BLaER1 treated with 17β-estradiol and CSF1 and Interleukin-3, amounts not matched to agents 10 nM and 100 nM (cell line): ENCODE measurements around the gene CLIP2.

Experiments used
- H3K27ac ChIP-seq, 11 experiments: shearing (Covaris generic); formaldehyde crosslinking; 2 replicates each; pipeline ENCODE4 v1.8.1; 2022
- H3K27me3 ChIP-seq, 11 experiments: shearing (Covaris generic); formaldehyde crosslinking; 2 replicates each; pipeline ENCODE4 v1.8.1; 2022
- H3K36me3 ChIP-seq, 11 experiments: shearing (Covaris generic); formaldehyde crosslinking; 2 replicates each; pipeline ENCODE4 v1.8.1; 2022
- H3K4me1 ChIP-seq, 10 experiments: shearing (Covaris generic); formaldehyde crosslinking; 2 replicates each; pipeline ENCODE4 v1.8.1; 2022
- H3K4me2 ChIP-seq, 11 experiments: shearing (Covaris generic); formaldehyde crosslinking; 2 replicates each; pipeline ENCODE4 v1.8.1; 2022
- H3K4me3 ChIP-seq, 10 experiments: shearing (Covaris generic); formaldehyde crosslinking; 2 replicates each; pipeline ENCODE4 v1.8.1; 2022
- H3K9ac ChIP-seq, 11 experiments: shearing (Covaris generic); formaldehyde crosslinking; 2 replicates each; pipeline ENCODE4 v1.8.1; 2022
- H3K9me3 ChIP-seq, 11 experiments: shearing (Covaris generic); formaldehyde crosslinking; replicated peaks in 1 of 11; 2 replicates each; pipeline ENCODE4 v1.8.1; 2022
- H4K20me1 ChIP-seq, 11 experiments: shearing (Covaris generic); formaldehyde crosslinking; 2 replicates each; pipeline ENCODE4 v1.8.1; 2022
- Cebpa-rat ChIP-seq, 11 experiments: shearing (Covaris generic); IDR thresholded peaks; 2 replicates each; pipeline ENCODE4 v1.8.1; 2022

Gene CLIP2

GRCh38 chr7:74354009-74354408, 64.8 kb downstream of the CLIP2 start:
- Histone ChIP-seq H3K27me3 (no peaks in the 10 kb centered on the region), H3K4me2 (no peak overlapping the region), H3K4me3 (no peak overlapping the region), H3K9ac (no peak overlapping the region), H4K20me1 (peaks cover 7 to 47% (median 17%) of the 10 kb centered on the region in 11 experiments; a peak in 14 of 22 replicates), H3K36me3 (peaks cover 70 to 96% (median 87%) of the 10 kb centered on the region in 11 experiments), H3K27ac (no peak overlapping the region), H3K4me1 (peaks cover 0 to 7% (median 0%) of the 10 kb centered on the region in 10 experiments; a peak in 6 of 20 replicates), H3K9me3 (peaks cover 6 to 31% (median 25%) of the 10 kb centered on the region in 11 experiments; a peak in 21 of 22 replicates)
- TF ChIP-seq Cebpa-rat (IDR thresholded peaks at IDR 0.05), result no peak

GRCh38 chr7:74355091-74355490, 65.9 kb downstream of the CLIP2 start:
- no peak for TF ChIP-seq Cebpa-rat (IDR thresholded peaks at IDR 0.05)
- Histone ChIP-seq H3K27ac (no peak overlapping the region), H3K27me3 (no peaks in the 10 kb centered on the region), H3K9ac (no peak overlapping the region), H4K20me1 (peaks cover 7 to 56% (median 19%) of the 10 kb centered on the region in 11 experiments; a peak in 15 of 22 replicates), H3K4me1 (peaks cover 0 to 11% (median 3%) of the 10 kb centered on the region in 10 experiments; a peak in 7 of 20 replicates), H3K36me3 (peaks cover 79 to 100% (median 93%) of the 10 kb centered on the region in 11 experiments), H3K9me3 (peaks cover 6 to 31% (median 25%) of the 10 kb centered on the region in 11 experiments; a peak in 21 of 22 replicates), H3K4me3 (0 out of 20 replicates have a peak overlapping the region, but pooled peaks of 1 of the 10 experiments have one; percentile 40), H3K4me2 (no peak overlapping the region)

DNA sequence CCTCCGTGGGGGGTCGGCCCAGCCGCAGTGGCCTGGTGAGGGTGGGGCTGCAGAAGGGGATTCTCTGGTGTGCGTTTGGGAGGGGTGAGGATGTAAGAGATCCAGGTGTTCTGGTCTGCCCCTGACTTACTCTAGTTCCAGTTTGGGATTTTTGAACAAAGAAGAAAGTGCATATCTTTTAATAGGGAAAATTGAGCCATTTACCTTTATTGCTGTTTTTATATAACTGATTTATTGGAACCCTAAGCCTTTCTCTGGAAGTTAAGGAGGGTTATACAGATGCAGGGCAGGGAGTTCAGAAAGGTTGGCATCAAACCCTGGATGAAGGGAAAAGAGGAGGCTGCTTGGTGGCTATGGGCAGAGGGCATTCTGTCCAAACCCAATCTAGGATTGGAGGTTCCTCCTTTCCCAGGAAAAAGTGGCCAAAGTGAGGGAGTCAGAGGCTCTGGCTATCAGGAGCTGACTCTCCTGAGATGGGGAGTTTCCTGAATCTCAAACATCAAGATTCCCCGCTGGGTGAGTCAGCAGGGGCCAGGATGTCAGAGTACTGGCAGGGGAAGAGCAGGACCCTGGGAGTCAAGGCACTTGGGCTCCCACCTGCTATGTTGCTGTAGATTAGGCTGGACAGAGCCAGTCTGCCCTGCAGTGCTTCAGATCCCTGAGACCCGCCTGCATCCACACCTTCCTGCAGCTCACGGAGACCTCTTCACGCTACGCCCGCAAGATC, 67.5 kb downstream of the CLIP2 start:
- Histone ChIP-seq H3K4me1 (peaks cover 0 to 16% (median 8%) of the 10 kb centered on the region in 10 experiments; a peak in 10 of 20 replicates), H3K27me3 (no peaks in the 10 kb centered on the region), H3K4me3 (no peak overlapping the region), H3K9me3 (peaks cover 6 to 31% (median 25%) of the 10 kb centered on the region in 11 experiments; a peak in 21 of 22 replicates), H3K9ac (no peak overlapping the region), H3K36me3 (peaks cover 88 to 98% (median 93%) of the 10 kb centered on the region in 11 experiments), H3K4me2 (no peak overlapping the region), H3K27ac (no peak overlapping the region), H4K20me1 (peaks cover 6 to 63% (median 23%) of the 10 kb centered on the region in 11 experiments; a peak in 15 of 22 replicates)
- TF ChIP-seq Cebpa-rat (IDR thresholded peaks at IDR 0.05), result no peak

DNA sequence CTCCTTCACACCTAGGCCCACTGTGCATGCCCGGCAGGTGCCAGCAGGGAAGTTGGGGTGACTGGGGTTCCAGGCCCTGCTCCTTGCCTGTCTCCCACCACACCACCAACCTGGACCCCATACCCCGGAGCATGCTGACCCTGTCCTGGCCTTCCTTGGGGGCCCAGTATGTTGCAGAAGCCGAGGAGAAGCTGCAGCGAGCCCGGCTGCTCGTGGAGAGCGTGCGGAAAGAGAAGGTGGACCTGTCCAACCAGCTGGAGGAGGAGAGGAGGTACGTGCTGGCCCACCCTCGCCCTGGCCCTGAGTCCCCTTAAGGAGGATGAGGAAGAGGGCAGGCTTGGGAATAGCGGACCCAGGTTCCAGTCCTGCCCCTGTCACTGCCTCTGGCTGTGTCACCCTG, 70.8 kb downstream of the CLIP2 start:
- H3K27me3 ChIP-seq, result no peaks in the 10 kb centered on the region
- no peak overlapping the region for H3K9ac ChIP-seq
- H4K20me1 ChIP-seq, result peaks cover 0 to 55% (median 19%) of the 10 kb centered on the region in 11 experiments; a peak in 15 of 22 replicates
- peaks cover 0 to 33% (median 22%) of the 10 kb centered on the region in 10 experiments; a peak in 16 of 20 replicates for H3K4me1 ChIP-seq
- H3K9me3 ChIP-seq, result peaks cover 6 to 21% (median 18%) of the 10 kb centered on the region in 11 experiments; a peak in 21 of 22 replicates
- H3K4me3 ChIP-seq, result no peak overlapping the region
- peaks cover 92 to 98% (median 95%) of the 10 kb centered on the region in 11 experiments for H3K36me3 ChIP-seq
- H3K4me2 ChIP-seq, result peak overlapping the region in 2 of 11 experiments; percentile 9 to 24; a peak in 1 of 22 replicates
- no peak for TF ChIP-seq Cebpa-rat (IDR thresholded peaks at IDR 0.05)
- H3K27ac ChIP-seq, result no peak overlapping the region

DNA sequence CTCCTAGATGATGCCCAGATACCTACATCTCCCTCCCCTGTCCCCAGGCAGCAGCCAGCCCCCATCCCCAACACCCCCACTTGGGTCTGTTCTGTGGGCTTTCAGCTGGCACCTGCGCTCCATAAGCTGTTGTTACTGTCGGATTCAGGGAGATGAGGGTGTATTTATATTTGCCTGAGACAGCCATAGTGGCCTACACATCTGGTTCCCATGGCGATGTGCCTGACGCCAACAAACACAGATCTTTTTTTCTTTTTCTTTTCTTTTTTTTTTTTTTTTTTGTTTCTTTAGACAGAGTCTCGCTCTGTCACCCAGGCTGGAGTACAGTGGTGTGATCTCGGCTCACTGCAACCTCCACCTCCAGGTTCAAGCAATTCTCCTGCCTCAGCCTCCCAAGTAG, 73.1 kb downstream of the CLIP2 start:
- no peak for TF ChIP-seq Cebpa-rat (IDR thresholded peaks at IDR 0.05)
- H3K27ac ChIP-seq, result no peak overlapping the region
- H3K4me1 ChIP-seq, result peaks cover 0 to 44% (median 34%) of the 10 kb centered on the region in 10 experiments; a peak in 15 of 20 replicates
- peaks cover 90 to 98% (median 92%) of the 10 kb centered on the region in 11 experiments for H3K36me3 ChIP-seq
- H3K27me3 ChIP-seq, result no peaks in the 10 kb centered on the region
- peaks cover 0 to 45% (median 7%) of the 10 kb centered on the region in 11 experiments; a peak in 13 of 22 replicates for H4K20me1 ChIP-seq
- no peak overlapping the region for H3K4me2 ChIP-seq
- no peak overlapping the region for H3K4me3 ChIP-seq
- H3K9me3 ChIP-seq, result no peaks in the 10 kb centered on the region
- H3K9ac ChIP-seq, result no peak overlapping the region

GRCh38 chr7:74364061-74364460, 74.9 kb downstream of the CLIP2 start:
- Histone ChIP-seq H3K4me3 (no peak overlapping the region), H3K27ac (peak overlapping the region in 2 of 11 experiments; percentile 8 to 13; a peak in 2 of 22 replicates), H3K4me2 (peak overlapping the region in 5 of 11 experiments; percentile 37 to 50 (median 47); a peak in 6 of 22 replicates), H3K36me3 (peaks cover 79 to 98% (median 93%) of the 10 kb centered on the region in 11 experiments), H3K27me3 (no peaks in the 10 kb centered on the region), H4K20me1 (peaks cover 0 to 36% (median 6%) of the 10 kb centered on the region in 11 experiments; a peak in 9 of 22 replicates), H3K4me1 (peaks cover 0 to 44% (median 33%) of the 10 kb centered on the region in 10 experiments; a peak in 15 of 20 replicates), H3K9ac (no peak overlapping the region), H3K9me3 (0 out of 22 replicates have a peak, but pooled peaks cover 0 to 2% (median 0%) of the 10 kb centered on the region in 11 experiments)
- no peak for TF ChIP-seq Cebpa-rat (IDR thresholded peaks at IDR 0.05)

DNA sequence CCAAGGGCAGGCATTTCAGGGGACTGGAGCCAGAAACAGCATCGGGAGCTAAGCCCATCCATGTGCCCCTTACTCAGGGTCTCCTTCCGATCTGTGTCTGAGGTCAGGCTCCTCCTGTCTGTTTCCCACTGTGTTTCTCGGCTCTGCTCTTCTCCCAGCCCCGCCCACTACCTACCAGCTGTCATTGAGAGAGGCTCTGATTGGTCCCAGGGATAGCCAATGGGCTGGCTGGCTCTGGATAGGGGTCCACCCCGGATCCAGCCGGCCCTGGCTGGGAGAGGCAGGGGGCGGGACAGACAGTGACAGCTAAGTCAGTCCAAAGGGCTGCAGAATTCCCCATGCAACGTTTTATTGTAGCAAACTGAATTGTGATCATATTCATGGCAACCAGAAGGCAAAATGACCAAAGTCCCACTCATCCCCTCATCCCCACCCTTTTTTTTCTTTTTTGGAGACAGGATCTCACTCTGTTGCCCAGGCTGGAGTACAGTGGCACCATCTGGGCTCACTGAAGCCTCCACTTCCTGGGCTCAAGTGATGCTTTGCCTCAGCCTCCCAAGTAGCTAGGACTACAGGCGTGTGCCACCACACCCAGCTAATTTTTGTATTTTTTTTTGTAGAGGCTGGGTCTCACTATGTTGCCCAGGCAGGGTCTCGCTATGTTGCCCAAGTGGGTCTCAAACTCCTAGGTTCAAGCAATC, 76.3 kb downstream of the CLIP2 start:
- H3K4me1 ChIP-seq, result peaks cover 0 to 39% (median 27%) of the 10 kb centered on the region in 10 experiments; a peak in 15 of 20 replicates
- peaks cover 66 to 88% (median 82%) of the 10 kb centered on the region in 11 experiments for H3K36me3 ChIP-seq
- H3K9ac ChIP-seq, result no peak overlapping the region
- no peak for TF ChIP-seq Cebpa-rat (IDR thresholded peaks at IDR 0.05)
- H3K4me2 ChIP-seq, result peak overlapping the region in 5 of 11 experiments; percentile 18 to 52 (median 41); a peak in 7 of 22 replicates
- 0 out of 22 replicates have a peak, but pooled peaks cover 0 to 5% (median 0%) of the 10 kb centered on the region in 11 experiments for H3K9me3 ChIP-seq
- no peak overlapping the region for H3K4me3 ChIP-seq
- peaks cover 0 to 23% (median 0%) of the 10 kb centered on the region in 11 experiments; a peak in 8 of 22 replicates for H4K20me1 ChIP-seq
- no peaks in the 10 kb centered on the region for H3K27me3 ChIP-seq
- H3K27ac ChIP-seq, result no peak overlapping the region
